Stimulated activated CD8-positive, alpha-beta memory T cell treated with anti-CD3 and anti-CD28 coated beads, Interleukin-7, amount 100 ng/mL, for 1 hour (primary cell): Measurements from ENCODE around the gene CRYBB3.

Experiments used
- DNase-seq, 2 donors: peaks; one replicate each; pipeline ENCODE4 v3.0.0-alpha.2; 2020; ENCODE audit warnings: low read depth in 2 of 2

Gene CRYBB3

GRCh38 chr22:25199731-25200520, at the start of gene CRYBB3:
Gene CRYBB3, plus strand, starts transcription at chr22:25199858. Its CDS starts 1,539 bp downstream, at chr22:25201397.
- no peak for DNase-seq

- DNase-seq, result no peak
Measured at GRCh38 chr22:25153961-25154666, 45.5 kb upstream of the CRYBB3 start.

GRCh38 chr22:25154667-25154999, 45.0 kb upstream of the CRYBB3 start:
- DNase-seq, result no peak

GRCh38 chr22:25156736-25157135, 42.9 kb upstream of the CRYBB3 start:
- no peak for DNase-seq

- DNase-seq, result no peak
Measured at GRCh38 chr22:25159028-25159427, 40.6 kb upstream of the CRYBB3 start.

- no peak for DNase-seq
Measured at GRCh38 chr22:25160120-25160996, 39.3 kb upstream of the CRYBB3 start.

GRCh38 chr22:25161017-25161915, 38.4 kb upstream of the CRYBB3 start:
- DNase-seq, result no peak

- no peak for DNase-seq
Measured at GRCh38 chr22:25161916-25162530, 37.6 kb upstream of the CRYBB3 start.

- no peak for DNase-seq
Measured at GRCh38 chr22:25162561-25162960, 37.1 kb upstream of the CRYBB3 start.

- DNase-seq, result no peak
Measured at GRCh38 chr22:25165785-25166184, 33.9 kb upstream of the CRYBB3 start.

- no peak for DNase-seq
Measured at GRCh38 chr22:25166266-25167040, 33.2 kb upstream of the CRYBB3 start.

- DNase-seq, result no peak
Measured at GRCh38 chr22:25167082-25167481, 32.6 kb upstream of the CRYBB3 start.

- DNase-seq, result no peak
Measured at GRCh38 chr22:25167834-25168601, 31.6 kb upstream of the CRYBB3 start.

- no peak for DNase-seq
Measured at GRCh38 chr22:25169278-25170031, 30.2 kb upstream of the CRYBB3 start.

GRCh38 chr22:25170426-25170980, 29.2 kb upstream of the CRYBB3 start:
- no peak for DNase-seq

GRCh38 chr22:25172153-25172552, 27.5 kb upstream of the CRYBB3 start:
- DNase-seq, result peak in 1 of 2 donors; percentile 2

- no peak for DNase-seq
Measured at GRCh38 chr22:25174156-25174887, 25.3 kb upstream of the CRYBB3 start.
